ENCODE results near the gene FBXL19. TPM values are rescaled to one million over a fixed set of nuclear protein-coding genes. Genes with fewer than 3 reads are reported as not detected.

The FBXL19 gene
- total and polyA plus RNA-seq, 2 of the 13 experiments (the other 11 are each of a cell fraction or from before 2014, with no cell fraction given), result 6.0 to 13.7 TPM

DNA sequence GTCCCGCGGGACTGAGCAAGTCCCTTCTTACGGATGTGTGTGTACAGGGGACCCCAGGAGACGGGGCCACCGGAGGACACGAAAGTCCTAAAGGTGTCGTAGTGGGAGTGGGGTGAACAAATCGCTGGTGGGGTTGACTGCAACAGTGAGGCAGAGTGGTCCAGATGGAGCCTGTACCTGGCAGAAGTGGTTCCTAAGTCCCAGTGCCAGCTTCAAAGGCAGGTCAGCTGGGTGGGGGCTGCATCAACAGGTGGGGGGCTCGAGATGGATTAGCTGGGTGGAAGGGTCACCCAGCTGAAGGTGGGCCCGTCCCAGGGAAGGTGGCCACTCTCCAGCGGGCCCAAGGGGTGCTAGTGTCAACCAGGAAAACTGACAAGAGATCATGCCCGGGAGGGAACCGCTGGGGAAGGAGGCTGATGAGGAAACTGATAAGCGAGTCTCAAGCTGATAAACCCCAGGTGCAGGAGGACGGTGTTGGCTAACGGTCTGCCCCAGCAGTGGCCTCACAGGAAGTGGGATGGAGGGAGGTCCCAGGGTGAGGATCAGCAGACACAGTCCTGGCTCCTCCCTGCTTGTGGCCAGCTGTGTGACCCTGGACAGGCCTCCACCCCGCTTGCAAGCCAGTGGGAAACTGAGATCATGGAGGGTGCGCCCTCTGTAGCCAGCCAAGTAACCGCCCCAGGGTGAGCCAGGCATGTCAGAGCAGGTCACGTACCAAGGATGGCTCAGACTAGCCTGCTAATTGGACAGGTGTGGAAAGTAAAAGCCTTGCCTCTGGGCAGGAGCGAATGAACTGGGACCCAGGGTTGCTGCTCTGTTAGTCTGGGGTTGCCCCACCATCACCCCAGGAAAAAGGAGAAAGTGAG is 26.5 kb downstream of the FBXL19 start (continued):
- TF ChIP-seq MXD4 (CRISPR knock-in tag; IDR thresholded peaks at IDR 0.05) (peak; percentile 86), ZNF180 (CRISPR knock-in tag; IDR thresholded peaks at IDR 0.05; ENCODE audit: borderline replicate concordance, low read depth) (no peak), ZNF556 (CRISPR knock-in tag; IDR thresholded peaks at IDR 0.05; ENCODE audit: borderline replicate concordance) (peak; percentile 95), RORA (CRISPR knock-in tag; IDR thresholded peaks at IDR 0.05) (no peak), IRX3 (CRISPR knock-in tag; IDR thresholded peaks at IDR 0.05; ENCODE audit: borderline replicate concordance, low read depth) (no peak), PHF5A (CRISPR knock-in tag; IDR thresholded peaks at IDR 0.05; ENCODE audit: low read depth, unreplicated experiment) (peak; percentile 91), CEBPB (IDR thresholded peaks at IDR 0.05; ENCODE audit: borderline replicate concordance, low read depth, low read length) (peak; percentile 52; the same call in 1 of the 2 replicates), ZNF354B (CRISPR knock-in tag; IDR thresholded peaks at IDR 0.05) (no peak; the same call in 1 of the 2 replicates), RELA (CRISPR knock-in tag; IDR thresholded peaks at IDR 0.05) (peak; percentile 92; the same call in 1 of the 2 replicates), TOE1 (CRISPR knock-in tag; IDR thresholded peaks at IDR 0.05) (peak; percentile 90), GABPA (IDR thresholded peaks at IDR 0.05; ENCODE audit: low read depth, low read length) (no peak), GABPA (CRISPR knock-in tag; IDR thresholded peaks at IDR 0.05; ENCODE audit: low read depth) (peak; percentile 86)
- TF ChIP-seq, protein P1, sequence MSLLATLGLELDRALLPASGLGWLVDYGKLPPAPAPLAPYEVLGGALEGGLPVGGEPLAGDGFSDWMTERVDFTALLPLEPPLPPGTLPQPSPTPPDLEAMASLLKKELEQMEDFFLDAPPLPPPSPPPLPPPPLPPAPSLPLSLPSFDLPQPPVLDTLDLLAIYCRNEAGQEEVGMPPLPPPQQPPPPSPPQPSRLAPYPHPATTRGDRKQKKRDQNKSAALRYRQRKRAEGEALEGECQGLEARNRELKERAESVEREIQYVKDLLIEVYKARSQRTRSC (CRISPR knock-in tag; IDR thresholded peaks at IDR 0.05; ENCODE audit: low read depth), result 0 out of 2 replicates have a peak, but pooled peaks have one; percentile 23
- TF ChIP-seq, protein P2, sequence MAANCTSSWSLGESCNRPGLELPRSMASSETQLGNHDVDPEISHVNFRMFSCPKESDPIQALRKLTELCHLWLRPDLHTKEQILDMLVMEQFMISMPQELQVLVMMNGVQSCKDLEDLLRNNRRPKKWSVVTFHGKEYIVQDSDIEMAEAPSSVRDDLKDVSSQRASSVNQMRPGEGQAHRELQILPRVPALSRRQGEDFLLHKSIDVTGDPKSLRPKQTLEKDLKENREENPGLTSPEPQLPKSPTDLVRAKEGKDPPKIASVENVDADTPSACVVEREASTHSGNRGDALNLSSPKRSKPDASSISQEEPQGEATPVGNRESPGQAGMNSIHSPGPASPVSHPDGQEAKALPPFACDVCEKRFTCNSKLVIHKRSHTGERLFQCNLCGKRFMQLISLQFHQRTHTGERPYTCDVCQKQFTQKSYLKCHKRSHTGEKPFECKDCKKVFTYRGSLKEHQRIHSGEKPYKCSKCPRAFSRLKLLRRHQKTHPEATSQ (CRISPR knock-in tag; IDR thresholded peaks at IDR 0.05; ENCODE audit: borderline replicate concordance), result peak; percentile 58; the same call in 1 of the 2 replicates
- TF ChIP-seq, protein P3, sequence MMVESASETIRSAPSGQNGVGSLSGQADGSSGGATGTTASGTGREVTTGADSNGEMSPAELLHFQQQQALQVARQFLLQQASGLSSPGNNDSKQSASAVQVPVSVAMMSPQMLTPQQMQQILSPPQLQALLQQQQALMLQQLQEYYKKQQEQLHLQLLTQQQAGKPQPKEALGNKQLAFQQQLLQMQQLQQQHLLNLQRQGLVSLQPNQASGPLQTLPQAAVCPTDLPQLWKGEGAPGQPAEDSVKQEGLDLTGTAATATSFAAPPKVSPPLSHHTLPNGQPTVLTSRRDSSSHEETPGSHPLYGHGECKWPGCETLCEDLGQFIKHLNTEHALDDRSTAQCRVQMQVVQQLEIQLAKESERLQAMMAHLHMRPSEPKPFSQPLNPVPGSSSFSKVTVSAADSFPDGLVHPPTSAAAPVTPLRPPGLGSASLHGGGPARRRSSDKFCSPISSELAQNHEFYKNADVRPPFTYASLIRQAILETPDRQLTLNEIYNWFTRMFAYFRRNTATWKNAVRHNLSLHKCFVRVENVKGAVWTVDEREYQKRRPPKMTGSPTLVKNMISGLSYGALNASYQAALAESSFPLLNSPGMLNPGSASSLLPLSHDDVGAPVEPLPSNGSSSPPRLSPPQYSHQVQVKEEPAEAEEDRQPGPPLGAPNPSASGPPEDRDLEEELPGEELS (CRISPR knock-in tag; IDR thresholded peaks at IDR 0.05), result peak; percentile 66; the same call in 1 of the 2 replicates
- TF ChIP-seq, protein P4, sequence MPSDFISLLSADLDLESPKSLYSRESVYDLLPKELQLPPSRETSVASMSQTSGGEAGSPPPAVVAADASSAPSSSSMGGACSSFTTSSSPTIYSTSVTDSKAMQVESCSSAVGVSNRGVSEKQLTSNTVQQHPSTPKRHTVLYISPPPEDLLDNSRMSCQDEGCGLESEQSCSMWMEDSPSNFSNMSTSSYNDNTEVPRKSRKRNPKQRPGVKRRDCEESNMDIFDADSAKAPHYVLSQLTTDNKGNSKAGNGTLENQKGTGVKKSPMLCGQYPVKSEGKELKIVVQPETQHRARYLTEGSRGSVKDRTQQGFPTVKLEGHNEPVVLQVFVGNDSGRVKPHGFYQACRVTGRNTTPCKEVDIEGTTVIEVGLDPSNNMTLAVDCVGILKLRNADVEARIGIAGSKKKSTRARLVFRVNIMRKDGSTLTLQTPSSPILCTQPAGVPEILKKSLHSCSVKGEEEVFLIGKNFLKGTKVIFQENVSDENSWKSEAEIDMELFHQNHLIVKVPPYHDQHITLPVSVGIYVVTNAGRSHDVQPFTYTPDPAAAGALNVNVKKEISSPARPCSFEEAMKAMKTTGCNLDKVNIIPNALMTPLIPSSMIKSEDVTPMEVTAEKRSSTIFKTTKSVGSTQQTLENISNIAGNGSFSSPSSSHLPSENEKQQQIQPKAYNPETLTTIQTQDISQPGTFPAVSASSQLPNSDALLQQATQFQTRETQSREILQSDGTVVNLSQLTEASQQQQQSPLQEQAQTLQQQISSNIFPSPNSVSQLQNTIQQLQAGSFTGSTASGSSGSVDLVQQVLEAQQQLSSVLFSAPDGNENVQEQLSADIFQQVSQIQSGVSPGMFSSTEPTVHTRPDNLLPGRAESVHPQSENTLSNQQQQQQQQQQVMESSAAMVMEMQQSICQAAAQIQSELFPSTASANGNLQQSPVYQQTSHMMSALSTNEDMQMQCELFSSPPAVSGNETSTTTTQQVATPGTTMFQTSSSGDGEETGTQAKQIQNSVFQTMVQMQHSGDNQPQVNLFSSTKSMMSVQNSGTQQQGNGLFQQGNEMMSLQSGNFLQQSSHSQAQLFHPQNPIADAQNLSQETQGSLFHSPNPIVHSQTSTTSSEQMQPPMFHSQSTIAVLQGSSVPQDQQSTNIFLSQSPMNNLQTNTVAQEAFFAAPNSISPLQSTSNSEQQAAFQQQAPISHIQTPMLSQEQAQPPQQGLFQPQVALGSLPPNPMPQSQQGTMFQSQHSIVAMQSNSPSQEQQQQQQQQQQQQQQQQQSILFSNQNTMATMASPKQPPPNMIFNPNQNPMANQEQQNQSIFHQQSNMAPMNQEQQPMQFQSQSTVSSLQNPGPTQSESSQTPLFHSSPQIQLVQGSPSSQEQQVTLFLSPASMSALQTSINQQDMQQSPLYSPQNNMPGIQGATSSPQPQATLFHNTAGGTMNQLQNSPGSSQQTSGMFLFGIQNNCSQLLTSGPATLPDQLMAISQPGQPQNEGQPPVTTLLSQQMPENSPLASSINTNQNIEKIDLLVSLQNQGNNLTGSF (CRISPR knock-in tag; IDR thresholded peaks at IDR 0.05), result no peak; the same call in 1 of the 2 replicates
- TF ChIP-seq, protein P5, sequence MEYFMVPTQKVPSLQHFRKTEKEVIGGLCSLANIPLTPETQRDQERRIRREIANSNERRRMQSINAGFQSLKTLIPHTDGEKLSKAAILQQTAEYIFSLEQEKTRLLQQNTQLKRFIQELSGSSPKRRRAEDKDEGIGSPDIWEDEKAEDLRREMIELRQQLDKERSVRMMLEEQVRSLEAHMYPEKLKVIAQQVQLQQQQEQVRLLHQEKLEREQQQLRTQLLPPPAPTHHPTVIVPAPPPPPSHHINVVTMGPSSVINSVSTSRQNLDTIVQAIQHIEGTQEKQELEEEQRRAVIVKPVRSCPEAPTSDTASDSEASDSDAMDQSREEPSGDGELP (IDR thresholded peaks at IDR 0.05; ENCODE audit: borderline replicate concordance, low read depth), result peak; percentile 99

All from HepG2 (cell line).